AG10803 (cell line): ENCODE data around the gene HGF.

ENCODE experiments used
- DNase-seq: peaks from one replicate; pipeline ENCODE4 v3.0.0; 2010; ENCODE audit warnings: low read depth
- H3K4me3 ChIP-seq: 2 replicates; pipeline ENCODE4 v1.5.1; 2011; ENCODE audit warnings: mild to moderate bottlenecking, low read length, control low read depth
- CTCF ChIP-seq: conservative IDR thresholded peaks from 2 replicates; pipeline ENCODE4 v1.5.1; 2011; ENCODE audit warnings: mild to moderate bottlenecking, low read length, control low read depth, inconsistent platforms

The HGF gene

GRCh38 chr7:81705206-81705605, 64.6 kb downstream of the HGF start:
- TF ChIP-seq CTCF: no peak

GRCh38 chr7:81704595-81704994, 65.3 kb downstream of the HGF start:
- no peak overlapping the region for H3K4me3 ChIP-seq
- DNase-seq: no peak
- no peak for TF ChIP-seq CTCF

More at GRCh38 chr7:81705206-81705605, 64.6 kb downstream of the HGF start:
- no peak overlapping the region for H3K4me3 ChIP-seq
- DNase-seq: no peak

- H3K4me3 ChIP-seq: no peak overlapping the region
- no peak for TF ChIP-seq CTCF
- no peak for DNase-seq
Observed at GRCh38 chr7:81698965-81699364, 70.9 kb downstream of the HGF start.

- H3K4me3 ChIP-seq: no peak overlapping the region
- no peak for TF ChIP-seq CTCF
- no peak for DNase-seq
Observed at GRCh38 chr7:81694711-81695110, 75.1 kb downstream of the HGF start.

- H3K4me3 ChIP-seq: no peak overlapping the region
- TF ChIP-seq CTCF: no peak
- DNase-seq: no peak
Observed at GRCh38 chr7:81693894-81694293, 76.0 kb downstream of the HGF start.

- DNase-seq: no peak
- no peak overlapping the region for H3K4me3 ChIP-seq
- TF ChIP-seq CTCF: no peak
Observed at GRCh38 chr7:81693080-81693479, 76.8 kb downstream of the HGF start.

GRCh38 chr7:81692146-81692905, 77.5 kb downstream of the HGF start:
- DNase-seq: no peak
- TF ChIP-seq CTCF: no peak
- no peak overlapping the region for H3K4me3 ChIP-seq
